Ramos (cell line): ENCODE measurements around the gene CFC1B.
"Not testable (repeated sequence)": the region's sequence is repeated elsewhere in the genome, so short reads cannot be mapped to it uniquely, and the experiment has no call there.

Experiments used
- in situ Hi-C: fragments of 300-500 bp; cut with MboI; formaldehyde crosslinking; loops from one replicate; pipeline ENCODE4 v1.14.3; 2022; ENCODE audit warnings: low sequenced_read_pairs; ENCODE audit not compliant: unreplicated experiment

CFC1B gene

DNA sequence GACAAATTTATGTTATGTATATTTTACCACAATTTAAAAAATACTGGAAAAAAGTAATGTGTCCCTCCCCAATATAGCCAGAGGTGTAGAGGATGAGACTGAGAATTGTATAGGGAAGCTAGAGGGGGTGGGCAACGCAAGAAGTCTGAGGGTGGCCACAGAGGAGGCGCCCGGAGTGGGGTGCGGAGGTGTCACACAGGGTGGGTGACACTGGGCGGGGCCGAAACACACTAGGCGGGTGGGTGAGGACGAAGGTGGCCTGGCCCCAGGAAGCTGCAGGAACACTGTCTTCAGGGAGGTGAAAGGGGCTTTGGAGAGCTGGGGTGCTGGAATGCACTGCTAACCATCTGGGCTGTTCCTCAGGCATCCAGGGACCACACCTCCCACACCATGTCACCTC is 35.4 kb downstream of the CFC1B start:
- in situ Hi-C loops, result not testable (repeated sequence)

- in situ Hi-C loops, result not testable (repeated sequence)
Measured at GRCh38 chr2:130566165-130566564, 45.1 kb downstream of the CFC1B start.

DNA sequence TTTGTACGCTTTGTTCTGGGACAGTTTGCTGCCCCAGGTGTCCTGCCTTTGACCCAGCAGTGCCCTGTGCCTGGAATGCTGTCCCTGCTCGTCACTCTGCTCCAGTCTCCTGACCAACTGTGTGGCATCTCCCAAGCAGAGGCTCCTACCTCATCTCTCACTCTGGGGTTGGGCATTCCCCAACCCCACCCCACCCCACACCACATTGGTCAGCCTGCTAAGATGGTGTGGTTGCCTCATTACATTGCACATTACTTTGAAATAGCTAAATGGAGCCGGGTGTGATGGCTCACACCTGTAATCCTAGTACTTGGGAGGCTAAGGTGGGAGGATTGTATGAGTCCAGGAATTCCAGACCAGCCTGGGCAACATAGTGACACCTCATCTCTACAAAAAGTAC is 50.9 kb downstream of the CFC1B start:
- in situ Hi-C loops, result not testable (repeated sequence)

DNA sequence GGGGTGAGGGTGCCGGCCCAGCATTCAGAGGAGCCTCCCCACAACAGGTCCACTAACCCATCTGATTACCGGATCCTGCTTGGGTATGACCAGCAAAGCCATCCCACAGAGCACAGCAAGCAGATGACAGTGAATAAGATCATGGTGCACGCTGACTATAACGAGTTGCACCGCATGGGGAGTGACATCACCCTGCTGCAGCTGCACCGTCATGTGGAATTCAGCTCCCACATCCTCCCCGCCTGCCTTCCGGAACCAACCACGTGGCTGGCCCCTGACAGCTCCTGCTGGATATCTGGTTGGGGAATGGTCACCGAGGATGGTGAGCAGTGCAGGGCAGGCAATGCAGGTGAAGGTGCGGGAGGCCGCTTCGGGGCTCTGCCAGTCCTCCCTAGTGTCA is 53.2 kb downstream of the CFC1B start:
- in situ Hi-C loops, result not testable (repeated sequence)

GRCh38 chr2:130576209-130576784 is 55.3 kb downstream of the CFC1B start:
- in situ Hi-C loops, result not testable (repeated sequence)

- in situ Hi-C loops, result not testable (repeated sequence)
Measured at GRCh38 chr2:130577559-130577958, 56.5 kb downstream of the CFC1B start.
